Endometrial microvascular endothelial cells (primary cell): Measurements from ENCODE around the gene RGS18. TPM values are rescaled to one million over a fixed set of nuclear protein-coding genes. Genes with fewer than 3 reads are reported as not detected.

Source experiments
- in situ Hi-C: cut with HindIII; loops from 2 replicates; pipeline ENCODE4 v1.10.0; 2017; ENCODE audit warnings: low sequenced_read_pairs, low pct_unique_long_range_greater_than_20kb; ENCODE audit errors: inconsistent ontology term
- total RNA-seq: library from RNA; depleted of rRNA; stranded (reverse); fragments of >200 nt; gene quantifications from one replicate; pipeline ENCODE4 v1.2.3, GENCODE V29; 2015; ENCODE audit errors: inconsistent ontology term

The RGS18 gene
- total RNA-seq, 1 donor from 2014 or later: not detected

GRCh38 chr1:192232817-192233417 lies 74.7 kb downstream of the RGS18 start:
- in situ Hi-C loops: no loop called here

DNA sequence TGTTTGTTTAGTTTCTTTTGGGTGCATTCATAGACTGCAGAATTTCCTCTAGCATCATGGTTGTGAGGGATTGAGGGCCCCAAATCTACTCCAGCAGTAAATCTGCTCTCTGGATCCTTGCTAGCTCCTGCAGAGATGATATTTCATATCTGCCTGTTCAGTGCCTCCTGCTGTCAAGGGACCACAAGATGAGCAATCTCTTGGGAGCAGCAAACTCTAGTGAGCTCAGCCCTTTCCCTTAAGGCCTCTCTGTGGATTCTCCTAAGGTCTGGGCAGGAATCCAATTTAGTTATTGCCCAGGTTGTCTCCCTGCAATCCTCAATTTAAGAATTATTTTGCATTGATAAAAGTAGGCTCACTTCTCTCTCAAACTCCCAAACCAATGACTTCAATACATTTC lies 76.9 kb downstream of the RGS18 start:
- in situ Hi-C loops: no loop called here

Other genes with a start within 250 kb of the RGS18 start
- gene RGS21, start 158.5 kb downstream of the RGS18 start, total RNA-seq: not detected